ENCODE data around the gene FRMD4A. TPM values are rescaled to one million over a fixed set of nuclear protein-coding genes. Genes with fewer than 3 reads are reported as not detected.

FRMD4A gene
- total and polyA plus RNA-seq, 11 donors, result 12.2 to 58.1 (median 28.1) TPM

- WGBS, 4 donors, result 53 to 73% (median 61%) methylated on average over 13 of the region's 13 CpGs
- peaks cover 0 to 29% (median 11%) of the 10 kb centered on the region in 12 donors for H3K4me1 ChIP-seq
- H3K4me3 ChIP-seq, result peak overlapping the region in 2 of 12 donors; percentile 6 to 21
- DNase-seq, result peak in 4 of 5 donors; percentile 29 to 50 (median 34)
- ATAC-seq, result peak in 2 of 4 donors; percentile 31 to 41
- intact Hi-C loops (cut with DNase I), result loop anchor here in 3 of 10 donors (5.0 to 10.0 kb wide), 3 partner anchors 46 to 69 kb away; no protein-coding TSS in a partner anchor
- no peaks in the 10 kb centered on the region for H3K36me3 ChIP-seq
- H3K27me3 ChIP-seq, result no peaks in the 10 kb centered on the region
- peak overlapping the region in 10 of 12 donors; percentile 15 to 53 (median 38) for H3K27ac ChIP-seq
- TF ChIP-seq CTCF (IDR thresholded peaks at IDR 0.05), result no peak
- TF ChIP-seq POLR2A (IDR thresholded peaks at IDR 0.05), result no peak
- no peaks in the 10 kb centered on the region for H3K9me3 ChIP-seq
These were observed 557.1 kb downstream of the FRMD4A start for GRCh38 chr10:13773496-13774170.

- no peaks in the 10 kb centered on the region for H3K27me3 ChIP-seq
- peak overlapping the region in 1 of 12 donors; percentile 10 for H3K27ac ChIP-seq
- no peaks in the 10 kb centered on the region for H3K9me3 ChIP-seq
- TF ChIP-seq CTCF (IDR thresholded peaks at IDR 0.05) (no peak), POLR2A (IDR thresholded peaks at IDR 0.05) (no peak)
- no peaks in the 10 kb centered on the region for H3K36me3 ChIP-seq
- DNase-seq, result no peak
- no peak for ATAC-seq
- 94 to 96% (median 95%) methylated on average over 8 of the region's 8 CpGs for WGBS, 4 donors
- intact Hi-C loops (cut with DNase I), result loop anchor here in 3 of 10 donors (5.0 to 10.0 kb wide), 3 partner anchors 46 to 68 kb away; no protein-coding TSS in a partner anchor
- no peak overlapping the region for H3K4me3 ChIP-seq
- H3K4me1 ChIP-seq, result peaks cover 0 to 27% (median 11%) of the 10 kb centered on the region in 12 donors
These were observed 557.7 kb downstream of the FRMD4A start for GRCh38 chr10:13773043-13773442.

GRCh38 chr10:13771992-13772391 is 558.7 kb downstream of the FRMD4A start:
- no peak for ATAC-seq

More at GRCh38 chr10:13771992-13772391, 558.7 kb downstream of the FRMD4A start:
- Histone ChIP-seq H3K36me3 (no peaks in the 10 kb centered on the region), H3K4me1 (peaks cover 0 to 25% (median 11%) of the 10 kb centered on the region in 12 donors), H3K4me3 (no peak overlapping the region), H3K27me3 (no peaks in the 10 kb centered on the region), H3K27ac (no peak overlapping the region), H3K9me3 (no peaks in the 10 kb centered on the region)
- no peak for DNase-seq
- WGBS, 4 donors, result 71 to 99% (median 95%) methylated on average over 4 of the region's 4 CpGs
- intact Hi-C loops (cut with DNase I), result loop anchor here in 3 of 10 donors (5.0 to 10.0 kb wide), 3 partner anchors 45 to 67 kb away; no protein-coding TSS in a partner anchor
- TF ChIP-seq CTCF (IDR thresholded peaks at IDR 0.05), result no peak
- no peak for TF ChIP-seq POLR2A (IDR thresholded peaks at IDR 0.05)

Measured in heart left ventricle (tissue), 16 donors.